Hepatocyte (in vitro differentiated cells): ENCODE data around the gene PKD2L1.

Experiments
- EZH2 ChIP-seq: fragments of 200-600 bp; sonication (generic); IDR thresholded peaks from 2 replicates; pipeline ENCODE4 v1.6.1; 2016; ENCODE audit warnings: antibody characterized with exemption, mild to moderate bottlenecking, borderline replicate concordance
- TF ChIP-seq, protein P1 (sequence below): fragments of 200-600 bp; sonication (generic); IDR thresholded peaks from 2 replicates; pipeline ENCODE4 v1.5.1; 2016; ENCODE audit warnings: antibody characterized with exemption, mild to moderate bottlenecking; ENCODE audit not compliant: poor library complexity

GRCh38 chr10:100311298-100311697, 18.7 kb downstream of the PKD2L1 start:
- TF ChIP-seq, protein P1, sequence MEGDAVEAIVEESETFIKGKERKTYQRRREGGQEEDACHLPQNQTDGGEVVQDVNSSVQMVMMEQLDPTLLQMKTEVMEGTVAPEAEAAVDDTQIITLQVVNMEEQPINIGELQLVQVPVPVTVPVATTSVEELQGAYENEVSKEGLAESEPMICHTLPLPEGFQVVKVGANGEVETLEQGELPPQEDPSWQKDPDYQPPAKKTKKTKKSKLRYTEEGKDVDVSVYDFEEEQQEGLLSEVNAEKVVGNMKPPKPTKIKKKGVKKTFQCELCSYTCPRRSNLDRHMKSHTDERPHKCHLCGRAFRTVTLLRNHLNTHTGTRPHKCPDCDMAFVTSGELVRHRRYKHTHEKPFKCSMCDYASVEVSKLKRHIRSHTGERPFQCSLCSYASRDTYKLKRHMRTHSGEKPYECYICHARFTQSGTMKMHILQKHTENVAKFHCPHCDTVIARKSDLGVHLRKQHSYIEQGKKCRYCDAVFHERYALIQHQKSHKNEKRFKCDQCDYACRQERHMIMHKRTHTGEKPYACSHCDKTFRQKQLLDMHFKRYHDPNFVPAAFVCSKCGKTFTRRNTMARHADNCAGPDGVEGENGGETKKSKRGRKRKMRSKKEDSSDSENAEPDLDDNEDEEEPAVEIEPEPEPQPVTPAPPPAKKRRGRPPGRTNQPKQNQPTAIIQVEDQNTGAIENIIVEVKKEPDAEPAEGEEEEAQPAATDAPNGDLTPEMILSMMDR: no peak
- no peak for TF ChIP-seq EZH2
